HepG2 (cell line): ENCODE results near the gene UBAC1. TPM values are rescaled to one million over a fixed set of nuclear protein-coding genes. Genes with fewer than 3 reads are reported as not detected.

Source experiments
- CREB3 ChIP-seq: sonication (generic); formaldehyde crosslinking; IDR thresholded peaks from 2 replicates; pipeline ENCODE4 v1.5.0; 2020; ENCODE audit warnings: missing genetic modification reagents
- DR1 ChIP-seq: sonication (generic); formaldehyde crosslinking; IDR thresholded peaks from 2 replicates; pipeline ENCODE4 v1.8.0; 2021; ENCODE audit warnings: mild to moderate bottlenecking, missing genetic modification reagents, inconsistent platforms
- HOXA3 ChIP-seq: sonication (generic); formaldehyde crosslinking; IDR thresholded peaks from 2 replicates; pipeline ENCODE4 v1.5.0; 2020; ENCODE audit warnings: missing genetic modification reagents
- KAT8 ChIP-seq: IDR thresholded peaks from 2 replicates; pipeline ENCODE4 v1.6.1; 2016; ENCODE audit warnings: missing genetic modification reagents, missing compliant biosample characterization
- KDM4B ChIP-seq: sonication (generic); formaldehyde crosslinking; IDR thresholded peaks from 2 replicates; pipeline ENCODE4 v1.4.0; 2020; ENCODE audit warnings: missing genetic modification reagents
- KLF16 ChIP-seq, 2 experiments: sonication (generic) in 1 of 2; formaldehyde crosslinking in 1 of 2; IDR thresholded peaks; 2 replicates each; pipeline versions ENCODE4 v1.6.1 to v1.8.0; 2016 to 2023; ENCODE audit warnings: missing genetic modification reagents in 2 of 2, missing compliant biosample characterization in 1 of 2
- MAX ChIP-seq: IDR thresholded peaks from 2 replicates; pipeline ENCODE4 v1.6.1; 2012; ENCODE audit warnings: inconsistent platforms
- MAZ ChIP-seq, 2 experiments: sonication (generic) in 1 of 2; formaldehyde crosslinking in 1 of 2; IDR thresholded peaks; 2 replicates each; pipeline versions ENCODE4 v1.5.0 to v1.6.1; 2012 to 2020; ENCODE audit warnings: low read depth in 2 of 2, mild to moderate bottlenecking in 2 of 2, borderline replicate concordance in 1 of 2, improper control_type of control experiment in 1 of 2, low read length in 1 of 2, missing genetic modification reagents in 1 of 2, moderate library complexity in 1 of 2
- MIER2 ChIP-seq: IDR thresholded peaks from 2 replicates; pipeline ENCODE4 v1.6.1; 2016; ENCODE audit warnings: missing biosample characterization, missing genetic modification reagents
- NFRKB ChIP-seq: fragments of 450-650 bp; IDR thresholded peaks from 2 replicates; pipeline ENCODE4 v1.6.1; 2017
- NKX3-1 ChIP-seq: sonication (generic); formaldehyde crosslinking; IDR thresholded peaks from 2 replicates; pipeline ENCODE4 v1.5.0; 2020; ENCODE audit warnings: missing genetic modification reagents
- NR2C2 ChIP-seq: sonication (generic); formaldehyde crosslinking; IDR thresholded peaks from 2 replicates; pipeline ENCODE4 v1.4.0; 2020; ENCODE audit warnings: missing genetic modification reagents, mild to moderate bottlenecking, moderate library complexity, borderline replicate concordance
- PHF8 ChIP-seq: sonication (generic); formaldehyde crosslinking; IDR thresholded peaks from 2 replicates; pipeline ENCODE4 v1.5.0; 2020; ENCODE audit warnings: missing genetic modification reagents
- POLR2A ChIP-seq, 2 experiments: IDR thresholded peaks; 2 replicates each; pipeline ENCODE4 v1.6.1; 2011; ENCODE audit warnings: low read depth in 2 of 2, low read length in 2 of 2, mild to moderate bottlenecking in 1 of 2, moderate library complexity in 1 of 2; ENCODE audit not compliant: insufficient read depth in 1 of 2
- RFXAP ChIP-seq: sonication (generic); formaldehyde crosslinking; IDR thresholded peaks from 2 replicates; pipeline ENCODE4 v1.4.0; 2020; ENCODE audit warnings: missing genetic modification reagents, borderline replicate concordance
- SIN3A ChIP-seq: IDR thresholded peaks from 2 replicates; pipeline ENCODE4 v1.6.1; 2011; ENCODE audit warnings: low read depth, mild to moderate bottlenecking, control low read depth, low read length, borderline replicate concordance
- SP4 ChIP-seq: sonication (generic); formaldehyde crosslinking; IDR thresholded peaks from 2 replicates; pipeline ENCODE4 v1.8.1; 2023; ENCODE audit warnings: mild to moderate bottlenecking, missing genetic modification reagents
- XRCC5 ChIP-seq: fragments of 200-400 bp; formaldehyde crosslinking; optimal IDR thresholded peaks from 2 replicates; pipeline ENCODE3; 2017; ENCODE audit warnings: mild to moderate bottlenecking, low read length
- ZFX ChIP-seq: sonication (generic); formaldehyde crosslinking; IDR thresholded peaks from 2 replicates; pipeline ENCODE4 v1.4.0; 2020; ENCODE audit warnings: mild to moderate bottlenecking, low read depth, missing genetic modification reagents, moderate library complexity
- ZNF138 ChIP-seq: sonication (generic); formaldehyde crosslinking; IDR thresholded peaks from 2 replicates; pipeline ENCODE4 v1.5.0; 2020; ENCODE audit warnings: mild to moderate bottlenecking, low read depth, missing genetic modification reagents
- ZNF546 ChIP-seq: sonication (generic); formaldehyde crosslinking; conservative IDR thresholded peaks from 2 replicates; pipeline ENCODE4 v1.8.1; 2023; ENCODE audit warnings: mild to moderate bottlenecking, missing genetic modification reagents
- ZNF556 ChIP-seq: sonication (generic); formaldehyde crosslinking; IDR thresholded peaks from 2 replicates; pipeline ENCODE4 v1.4.0; 2020; ENCODE audit warnings: mild to moderate bottlenecking, missing genetic modification reagents, borderline replicate concordance
- ZNF713 ChIP-seq: sonication (generic); formaldehyde crosslinking; IDR thresholded peaks from 2 replicates; pipeline ENCODE4 v1.4.0; 2020; ENCODE audit warnings: mild to moderate bottlenecking, missing genetic modification reagents
- ZNF749 ChIP-seq: sonication (generic); formaldehyde crosslinking; IDR thresholded peaks from 2 replicates; pipeline ENCODE4 v1.8.0; 2022; ENCODE audit warnings: mild to moderate bottlenecking, missing genetic modification reagents, moderate library complexity, borderline replicate concordance
- ZNF777 ChIP-seq: sonication (generic); formaldehyde crosslinking; IDR thresholded peaks from 2 replicates; pipeline ENCODE4 v1.4.0; 2020; ENCODE audit warnings: missing genetic modification reagents
- ZNF841 ChIP-seq: sonication (generic); formaldehyde crosslinking; IDR thresholded peaks from 2 replicates; pipeline ENCODE4 v1.8.1; 2023; ENCODE audit warnings: missing genetic modification reagents, borderline replicate concordance
- ZSCAN21 ChIP-seq: sonication (generic); formaldehyde crosslinking; IDR thresholded peaks from 2 replicates; pipeline ENCODE4 v1.8.0; 2022; ENCODE audit warnings: mild to moderate bottlenecking, missing genetic modification reagents, moderate library complexity, borderline replicate concordance
- ZSCAN9 ChIP-seq: IDR thresholded peaks from 2 replicates; pipeline ENCODE4 v1.6.1; 2016; ENCODE audit warnings: borderline replicate concordance
- polyA plus RNA-seq, 8 experiments: library from polyadenylated mRNA; depleted of rRNA in 3 of 8; stranded (reverse) in 7 of 8; unstranded in 1 of 8; fragments of >200 nt; fragmentation: Illumina TruSeq in 4 of 8; extraction: Trizol in 4 of 8; gene quantifications; 2 replicates each; pipeline versions ENCODE4 v1.2.1 to v1.2.3, GENCODE V29; 2011 to 2016; ENCODE audit warnings: low read depth in 4 of 8, missing spikeins in 1 of 8, mixed read lengths in 1 of 8; ENCODE audit not compliant: insufficient read depth in 1 of 8
- total RNA-seq, 5 experiments: library from RNA; depleted of rRNA; stranded (reverse); fragments of >200 nt; fragmentation: Illumina TruSeq; extraction: Trizol; gene quantifications; 2 replicates each; pipeline ENCODE4 v1.2.3, GENCODE V29; 2016; ENCODE audit warnings: low read depth in 1 of 5
- TF ChIP-seq, protein P1 (sequence below): sonication (generic); formaldehyde crosslinking; IDR thresholded peaks from 2 replicates; pipeline ENCODE4 v1.4.0; 2020; ENCODE audit warnings: missing genetic modification reagents

The UBAC1 gene
- total and polyA plus RNA-seq, 2 of the 13 experiments (the other 11 are each of a cell fraction or from before 2014, with no cell fraction given), result 32.2 to 34.1 TPM

- TF ChIP-seq ZFX (CRISPR knock-in tag) (peak; percentile 88), CREB3 (CRISPR knock-in tag) (0 out of 2 replicates have a peak, but pooled peaks have one; percentile 71), MAZ (IDR thresholded peaks at IDR 0.05; ENCODE audit: borderline replicate concordance, low read depth, low read length) (0 out of 2 replicates have a peak, but pooled peaks have one; percentile 23), MAZ (CRISPR knock-in tag; IDR thresholded peaks at IDR 0.05; ENCODE audit: low read depth) (peak; percentile 47; the same call in 1 of the 2 replicates), DR1 (CRISPR knock-in tag) (peak; percentile 33; the same call in 1 of the 2 replicates), ZNF841 (CRISPR knock-in tag) (no peak), ZSCAN21 (CRISPR knock-in tag) (peak; percentile 53; the same call in 1 of the 2 replicates), ZNF138 (0 out of 2 replicates have a peak, but pooled peaks have one; percentile 59), KAT8 (CRISPR knock-in tag) (peak; percentile 66), NFRKB (no peak), ZNF556 (CRISPR knock-in tag) (peak; percentile 35; the same call in 1 of the 2 replicates), PHF8 (CRISPR knock-in tag) (peak; percentile 85), NR2C2 (CRISPR knock-in tag) (peak; percentile 31; the same call in 1 of the 2 replicates), SP4 (CRISPR knock-in tag) (peak; percentile 80), KLF16 (CRISPR knock-in tag; IDR thresholded peaks at IDR 0.05) (peak in 1 of 2 experiments; percentile 56; a peak in 1 of 4 replicates), NKX3-1 (CRISPR knock-in tag) (no peak), HOXA3 (CRISPR knock-in tag) (peak; percentile 56; the same call in 1 of the 2 replicates), ZNF749 (CRISPR knock-in tag) (0 out of 2 replicates have a peak, but pooled peaks have one; percentile 30), POLR2A (IDR thresholded peaks at IDR 0.05; ENCODE audit: insufficient read depth in 1 of 2, low read depth in 2 of 2, low read length in 2 of 2) (peak; percentile 30 to 88; a peak in 3 of 4 replicates), MIER2 (CRISPR knock-in tag) (no peak), ZNF546 (0 out of 2 replicates have a peak, but pooled peaks have one; percentile 29), RFXAP (CRISPR knock-in tag) (no peak), ZSCAN9 (CRISPR knock-in tag) (no peak), KDM4B (CRISPR knock-in tag) (no peak), ZNF777 (CRISPR knock-in tag) (peak; percentile 82; the same call in 1 of the 2 replicates), XRCC5 (no peak), ZNF713 (CRISPR knock-in tag) (no peak), SIN3A (peak; percentile 36; the same call in 1 of the 2 replicates), MAX (peak; percentile 39; the same call in 1 of the 2 replicates)
- TF ChIP-seq, protein P1, sequence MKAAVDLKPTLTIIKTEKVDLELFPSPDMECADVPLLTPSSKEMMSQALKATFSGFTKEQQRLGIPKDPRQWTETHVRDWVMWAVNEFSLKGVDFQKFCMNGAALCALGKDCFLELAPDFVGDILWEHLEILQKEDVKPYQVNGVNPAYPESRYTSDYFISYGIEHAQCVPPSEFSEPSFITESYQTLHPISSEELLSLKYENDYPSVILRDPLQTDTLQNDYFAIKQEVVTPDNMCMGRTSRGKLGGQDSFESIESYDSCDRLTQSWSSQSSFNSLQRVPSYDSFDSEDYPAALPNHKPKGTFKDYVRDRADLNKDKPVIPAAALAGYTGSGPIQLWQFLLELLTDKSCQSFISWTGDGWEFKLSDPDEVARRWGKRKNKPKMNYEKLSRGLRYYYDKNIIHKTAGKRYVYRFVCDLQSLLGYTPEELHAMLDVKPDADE (CRISPR knock-in tag), result peak; percentile 56; the same call in 1 of the 2 replicates
These were observed 53.6 kb downstream of the UBAC1 start, which contains the start of gene CAMSAP1 (continued) for GRCh38 chr9:135907431-135908092.
